Measurements from ENCODE around the gene RPL3. TPM values are rescaled to one million over a fixed set of nuclear protein-coding genes. Genes with fewer than 3 reads are reported as not detected.
A peak's percentile ranks its signal among the peaks of the same experiment; 100 is the strongest.
"Not testable (repeated sequence)": the region's sequence is repeated elsewhere in the genome, so short reads cannot be mapped to it uniquely, and the experiment has no call there.

RPL3 gene
- total RNA-seq, 1 experiment from 2014 or later = 2,830 TPM

- Histone ChIP-seq H3K9ac (ENCODE audit: extremely low read depth, insufficient read length, low read length) (no peak overlapping the region), H3K4me1 (ENCODE audit: insufficient read depth, low read length) (peaks cover 6% of the 10 kb centered on the region; the same call in 1 of the 2 replicates), H3K18ac (ENCODE audit: insufficient read length, low read depth, low read length) (no peak overlapping the region), H3K56ac (ENCODE audit: insufficient read length, low read depth, low read length) (no peak overlapping the region), H3K4ac (ENCODE audit: low read depth, low read length) (no peak overlapping the region), H3K9me3 (ENCODE audit: control insufficient read depth, low read depth, low read length) (no peaks in the 10 kb centered on the region), H2BK12ac (ENCODE audit: insufficient read length, low read depth, low read length) (no peak overlapping the region), H2BK20ac (ENCODE audit: low read depth, low read length, poor library complexity, severe bottlenecking) (no peak overlapping the region), H4K5ac (ENCODE audit: insufficient read length, low read depth, low read length) (no peak overlapping the region), H3T11ph (ENCODE audit: low read length) (no peak overlapping the region), H3K23me2 (ENCODE audit: insufficient read length, low read depth, low read length, poor library complexity, severe bottlenecking) (peaks cover 4% of the 10 kb centered on the region), H3K27me3 (ENCODE audit: insufficient read depth, low read length) (no peaks in the 10 kb centered on the region), H3K79me2 (ENCODE audit: insufficient read depth, low read length) (no peaks in the 10 kb centered on the region), H2BK120ac (ENCODE audit: low read depth, low read length, poor library complexity, severe bottlenecking) (no peak overlapping the region), H2AFZ (ENCODE audit: low read length) (no peak overlapping the region), H3K27ac (ENCODE audit: insufficient read length, low read depth, low read length) (no peak overlapping the region), H2BK15ac (ENCODE audit: low read depth, low read length) (no peak overlapping the region), H2BK5ac (ENCODE audit: insufficient read length, low read length) (no peak overlapping the region), H2AK5ac (ENCODE audit: insufficient read length, low read length) (no peak overlapping the region), H4K91ac (ENCODE audit: insufficient read length, low read depth, low read length) (no peak overlapping the region), H4K8ac (replicated peaks; ENCODE audit: insufficient read length, low read depth, low read length) (no peak overlapping the region), H3K4me2 (ENCODE audit: insufficient read depth, insufficient read length, low read length) (no peak overlapping the region), H3K79me1 (ENCODE audit: insufficient read depth, low read depth, low read length, poor library complexity, severe bottlenecking) (no peaks in the 10 kb centered on the region), H3K14ac (ENCODE audit: insufficient read depth, low read length) (no peak overlapping the region), H3K23ac (ENCODE audit: insufficient read length, low read depth, low read length) (no peak overlapping the region), H4K20me1 (ENCODE audit: control insufficient read depth, insufficient read depth, insufficient read length) (peaks cover 2% of the 10 kb centered on the region)
- Mint-ChIP-seq H3K4me3 (no peak overlapping the region), H3K9me3 (no peaks in the 10 kb centered on the region), H3K4me1 (peaks cover 36 to 58% of the 10 kb centered on the region in 2 experiments), H3K36me3 (ENCODE audit: insufficient read depth in 1 of 3, low read depth in 3 of 3) (peaks cover 7 to 22% (median 10%) of the 10 kb centered on the region in 3 experiments; a peak in 6 of 7 replicates), H3K27ac (peak overlapping the region in 2 of 3 experiments; percentile 8 to 68; a peak in 4 of 7 replicates), H3K27me3 (ENCODE audit: low read depth) (no peaks in the 10 kb centered on the region; the same call in none of the 2 replicates)
- DNase-seq = peak; percentile 28
- TF ChIP-seq CTCF (conservative IDR thresholded peaks at IDR 0.05) = no peak
- WGBS (ENCODE audit: extremely low coverage, insufficient read length, low lambda C conversion rate) = no CpG with 5 or more reads among the region's 9 CpGs
Measured at GRCh38 chr22:39359659-39360195, 40.3 kb upstream of the RPL3 start.

- H3K56ac ChIP-seq (ENCODE audit: insufficient read length, low read depth, low read length); H3K27me3 Mint-ChIP-seq (ENCODE audit: low read depth); H3K4ac ChIP-seq (ENCODE audit: low read depth, low read length); H3K4me3 Mint-ChIP-seq; H3K27me3 ChIP-seq (ENCODE audit: insufficient read depth, low read length); H2BK12ac ChIP-seq (ENCODE audit: insufficient read length, low read depth, low read length); H3K9me3 ChIP-seq (ENCODE audit: control insufficient read depth, low read depth, low read length); H3K14ac ChIP-seq (ENCODE audit: insufficient read depth, low read length); H3K4me1 ChIP-seq (ENCODE audit: insufficient read depth, low read length); H3K79me1 ChIP-seq (ENCODE audit: insufficient read depth, low read depth, low read length, poor library complexity, severe bottlenecking); H2AK5ac ChIP-seq (ENCODE audit: insufficient read length, low read length); H2BK15ac ChIP-seq (ENCODE audit: low read depth, low read length); H2BK20ac ChIP-seq (ENCODE audit: low read depth, low read length, poor library complexity, severe bottlenecking); H3K9me3 Mint-ChIP-seq; H4K8ac ChIP-seq (replicated peaks; ENCODE audit: insufficient read length, low read depth, low read length); H4K91ac ChIP-seq (ENCODE audit: insufficient read length, low read depth, low read length); H4K5ac ChIP-seq (ENCODE audit: insufficient read length, low read depth, low read length); H3K79me2 ChIP-seq (ENCODE audit: insufficient read depth, low read length); H3K23ac ChIP-seq (ENCODE audit: insufficient read length, low read depth, low read length); H3K27ac ChIP-seq (ENCODE audit: insufficient read length, low read depth, low read length); H2BK5ac ChIP-seq (ENCODE audit: insufficient read length, low read length); H3K4me2 ChIP-seq (ENCODE audit: insufficient read depth, insufficient read length, low read length); H2BK120ac ChIP-seq (ENCODE audit: low read depth, low read length, poor library complexity, severe bottlenecking); H3K23me2 ChIP-seq (ENCODE audit: insufficient read length, low read depth, low read length, poor library complexity, severe bottlenecking); H2AFZ ChIP-seq (ENCODE audit: low read length); DNase-seq; H3T11ph ChIP-seq (ENCODE audit: low read length); H3K18ac ChIP-seq (ENCODE audit: insufficient read length, low read depth, low read length); H3K9ac ChIP-seq (ENCODE audit: extremely low read depth, insufficient read length, low read length); H4K20me1 ChIP-seq (ENCODE audit: control insufficient read depth, insufficient read depth, insufficient read length): not testable (repeated sequence)
- peaks cover 7 to 22% (median 10%) of the 10 kb centered on the region in 3 experiments; a peak in 6 of 7 replicates for H3K36me3 Mint-ChIP-seq (ENCODE audit: insufficient read depth in 1 of 3, low read depth in 3 of 3)
- peaks cover 27 to 44% of the 10 kb centered on the region in 2 experiments for H3K4me1 Mint-ChIP-seq
- WGBS (ENCODE audit: extremely low coverage, insufficient read length, low lambda C conversion rate) = no CpG with 5 or more reads among the region's 17 CpGs
- H3K27ac Mint-ChIP-seq = peak overlapping the region; percentile 28 to 88 (median 42); a peak in 3 of 7 replicates
Measured at GRCh38 chr22:39358197-39358596, 38.8 kb upstream of the RPL3 start.
